Transverse colon (tissue), 4 donors: ENCODE results near the gene ARGFX.

ENCODE experiments used
- EP300 ChIP-seq: sonication (generic); formaldehyde crosslinking; IDR thresholded peaks from one replicate; pipeline ENCODE4 v1.6.1; 2017; ENCODE audit warnings: antibody characterized with exemption, low read depth
- POLR2A ChIP-seq: fragments of 450-650 bp; IDR thresholded peaks from one replicate; pipeline ENCODE4 v1.6.1; 2016; ENCODE audit warnings: antibody characterized with exemption, mild to moderate bottlenecking, moderate library complexity
- POLR2AphosphoS5 ChIP-seq, 3 donors: sonication (generic); formaldehyde crosslinking; IDR thresholded peaks; one replicate each; pipeline ENCODE4 v1.6.1; 2016; ENCODE audit warnings: antibody characterized with exemption in 3 of 3
- TF ChIP-seq, protein P1 (sequence below), 5 experiments: fragments of 200-600 bp in 3 of 5; fragments of 450-650 bp in 2 of 5; sonication (generic) in 3 of 5; IDR thresholded peaks; 1 replicate in 2 of 5; 2 replicates in 3 of 5; pipeline ENCODE4 v1.5.1; 2016 to 2017; ENCODE audit warnings: antibody characterized with exemption in 5 of 5, inconsistent platforms in 3 of 5, mild to moderate bottlenecking in 2 of 5, moderate library complexity in 1 of 5

DNA sequence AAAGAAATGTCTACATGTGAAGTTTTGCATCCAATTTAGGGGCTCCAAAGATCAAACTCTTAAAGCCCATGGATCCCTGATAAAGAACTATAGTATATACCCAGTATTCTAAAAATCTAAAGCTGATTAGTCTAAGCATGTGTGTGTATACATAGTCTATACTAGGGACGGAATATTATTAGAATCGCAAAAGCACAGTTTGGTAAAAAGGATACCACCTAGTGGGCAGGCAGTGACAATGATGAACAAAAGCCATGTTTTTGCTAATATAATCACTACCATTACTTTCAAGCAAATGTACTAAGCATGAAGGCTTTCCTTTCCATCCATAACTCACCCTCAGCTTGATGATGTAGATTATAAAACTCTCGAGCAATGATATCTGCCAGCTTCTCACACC lies 38.4 kb upstream of the ARGFX start:
- no peak for TF ChIP-seq POLR2A
- TF ChIP-seq, protein P1, sequence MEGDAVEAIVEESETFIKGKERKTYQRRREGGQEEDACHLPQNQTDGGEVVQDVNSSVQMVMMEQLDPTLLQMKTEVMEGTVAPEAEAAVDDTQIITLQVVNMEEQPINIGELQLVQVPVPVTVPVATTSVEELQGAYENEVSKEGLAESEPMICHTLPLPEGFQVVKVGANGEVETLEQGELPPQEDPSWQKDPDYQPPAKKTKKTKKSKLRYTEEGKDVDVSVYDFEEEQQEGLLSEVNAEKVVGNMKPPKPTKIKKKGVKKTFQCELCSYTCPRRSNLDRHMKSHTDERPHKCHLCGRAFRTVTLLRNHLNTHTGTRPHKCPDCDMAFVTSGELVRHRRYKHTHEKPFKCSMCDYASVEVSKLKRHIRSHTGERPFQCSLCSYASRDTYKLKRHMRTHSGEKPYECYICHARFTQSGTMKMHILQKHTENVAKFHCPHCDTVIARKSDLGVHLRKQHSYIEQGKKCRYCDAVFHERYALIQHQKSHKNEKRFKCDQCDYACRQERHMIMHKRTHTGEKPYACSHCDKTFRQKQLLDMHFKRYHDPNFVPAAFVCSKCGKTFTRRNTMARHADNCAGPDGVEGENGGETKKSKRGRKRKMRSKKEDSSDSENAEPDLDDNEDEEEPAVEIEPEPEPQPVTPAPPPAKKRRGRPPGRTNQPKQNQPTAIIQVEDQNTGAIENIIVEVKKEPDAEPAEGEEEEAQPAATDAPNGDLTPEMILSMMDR (IDR thresholded peaks at IDR 0.05), result no peak
- TF ChIP-seq POLR2AphosphoS5 (IDR thresholded peaks at IDR 0.05), result no peak
- no peak for TF ChIP-seq EP300
